CD8-positive, alpha-beta memory T cell (primary cell): Measurements from ENCODE around the gene CNDP2. TPM values are rescaled to one million over a fixed set of nuclear protein-coding genes. Genes with fewer than 3 reads are reported as not detected.

ENCODE experiments used
- CTCF ChIA-PET: fragments of 350-600 bp; sonication (Branson Sonifier 250); formaldehyde crosslinking; loops from one replicate; lab custom pipeline; 2021; ENCODE audit warnings: antibody characterized with exemption; lab: Charles Lee
- POLR2A ChIA-PET: fragments of 350-600 bp; sonication (Branson Sonifier 250); formaldehyde crosslinking; loops from one replicate; lab custom pipeline; 2021; ENCODE audit warnings: antibody characterized with exemption; lab: Charles Lee
- DNase-seq, 5 donors: peaks; one replicate each; pipeline versions ENCODE4 v3.0.0 to v3.0.0-alpha.2; 2020 to 2022; ENCODE audit warnings: mixed read lengths in 1 of 5
- H3K27ac ChIP-seq: one replicate; pipeline ENCODE4 v1.7.0; 2013; ENCODE audit warnings: low read depth, mild to moderate bottlenecking, low read length, moderate library complexity
- H3K27me3 ChIP-seq: 2 replicates; pipeline ENCODE4 v1.7.0; 2013; ENCODE audit warnings: low read length, mild to moderate bottlenecking; ENCODE audit not compliant: insufficient read depth, poor library complexity, severe bottlenecking
- H3K36me3 ChIP-seq: 2 replicates; pipeline ENCODE4 v1.7.0; 2013; ENCODE audit warnings: mild to moderate bottlenecking, low read length, moderate library complexity; ENCODE audit not compliant: insufficient read depth
- H3K4me1 ChIP-seq: 2 replicates; pipeline ENCODE4 v1.7.0; 2013; ENCODE audit warnings: mild to moderate bottlenecking, low read length, moderate library complexity; ENCODE audit not compliant: insufficient read depth
- H3K4me3 ChIP-seq: 2 replicates; pipeline ENCODE4 v1.7.0; 2013; ENCODE audit warnings: mild to moderate bottlenecking, low read length
- H3K9me3 ChIP-seq: 2 replicates; pipeline ENCODE4 v1.7.0; 2013; ENCODE audit warnings: mild to moderate bottlenecking, low read length
- H3K27ac Mint-ChIP-seq, 8 donors: one replicate each; pipeline ENCODE4 v1.8.0; 2020 to 2021; ENCODE audit warnings: mixed read lengths in 8 of 8, mild to moderate bottlenecking in 6 of 8, inconsistent platforms in 3 of 8, moderate library complexity in 3 of 8
- H3K27me3 Mint-ChIP-seq, 2 donors: one replicate each; pipeline ENCODE4 v1.8.0; 2020 to 2021; ENCODE audit warnings: mixed read lengths in 2 of 2, mild to moderate bottlenecking in 1 of 2, moderate library complexity in 1 of 2
- H3K36me3 Mint-ChIP-seq, 3 donors: one replicate each; pipeline ENCODE4 v1.8.0; 2020 to 2021; ENCODE audit warnings: mixed read lengths in 3 of 3, inconsistent platforms in 1 of 3, mild to moderate bottlenecking in 1 of 3
- H3K4me1 Mint-ChIP-seq, 3 donors: one replicate each; pipeline ENCODE4 v1.8.0; 2020 to 2021; ENCODE audit warnings: mixed read lengths in 3 of 3, inconsistent platforms in 1 of 3, mild to moderate bottlenecking in 1 of 3
- H3K4me3 Mint-ChIP-seq, 7 donors: one replicate each; pipeline ENCODE4 v1.8.0; 2020 to 2021; ENCODE audit warnings: mixed read lengths in 7 of 7, mild to moderate bottlenecking in 6 of 7, moderate library complexity in 4 of 7, inconsistent platforms in 2 of 7
- H3K9me3 Mint-ChIP-seq, 5 donors: one replicate each; pipeline ENCODE4 v1.8.0; 2020 to 2022; ENCODE audit warnings: mixed read lengths in 5 of 5, mild to moderate bottlenecking in 3 of 5, moderate library complexity in 2 of 5, inconsistent platforms in 1 of 5
- polyA plus RNA-seq: library from polyadenylated mRNA; unstranded; fragments of 300-500 nt; fragmentation: Illumina TruSeq; gene quantifications from one replicate; pipeline ENCODE4 v1.2.3, GENCODE V29; 2021
- total RNA-seq, 2 experiments: library from RNA; stranded (reverse); gene quantifications; one replicate each; pipeline ENCODE4 v1.2.3, GENCODE V29; 2021

Gene CNDP2
- total and polyA plus RNA-seq, 3 experiments from 2014 or later = 121 to 213 (median 206) TPM

GRCh38 chr18:74477771-74478170 lies 18.4 kb upstream of the CNDP2 start:
- no peaks in the 10 kb centered on the region for H3K4me1 ChIP-seq
- H3K36me3 ChIP-seq = no peaks in the 10 kb centered on the region
- Mint-ChIP-seq H3K36me3 (no peaks in the 10 kb centered on the region), H3K4me1 (peaks cover 0 to 2% (median 0%) of the 10 kb centered on the region in 3 donors), H3K4me3 (no peak overlapping the region), H3K27me3 (peaks cover 22 to 28% of the 10 kb centered on the region in 2 donors), H3K9me3 (no peaks in the 10 kb centered on the region), H3K27ac (no peak overlapping the region)
- H3K27ac ChIP-seq = no peak overlapping the region
- no peak overlapping the region for H3K4me3 ChIP-seq
- no peaks in the 10 kb centered on the region for H3K9me3 ChIP-seq
- POLR2A ChIA-PET = no interaction called here
- DNase-seq = no peak
- H3K27me3 ChIP-seq = no peaks in the 10 kb centered on the region
- CTCF ChIA-PET = no interaction called here

- CTCF ChIA-PET = no interaction called here
- H3K36me3 ChIP-seq = no peaks in the 10 kb centered on the region
- no peaks in the 10 kb centered on the region for H3K36me3 Mint-ChIP-seq
- H3K27ac Mint-ChIP-seq = peak overlapping the region in 1 of 8 donors; percentile 71
- no peak overlapping the region for H3K4me3 ChIP-seq
- DNase-seq = no peak
- H3K4me3 Mint-ChIP-seq = no peak overlapping the region
- peaks cover 22 to 31% of the 10 kb centered on the region in 2 donors for H3K27me3 Mint-ChIP-seq
- H3K4me1 Mint-ChIP-seq = peaks cover 0 to 4% (median 0%) of the 10 kb centered on the region in 3 donors
- no peak overlapping the region for H3K27ac ChIP-seq
- no peaks in the 10 kb centered on the region for H3K9me3 Mint-ChIP-seq
- H3K9me3 ChIP-seq = no peaks in the 10 kb centered on the region
- H3K4me1 ChIP-seq = no peaks in the 10 kb centered on the region
- H3K27me3 ChIP-seq = no peaks in the 10 kb centered on the region
- POLR2A ChIA-PET = no interaction called here
These were observed 17.8 kb upstream of the CNDP2 start for GRCh38 chr18:74478316-74478715.

GRCh38 chr18:74478880-74479279 lies 17.3 kb upstream of the CNDP2 start:
- Histone ChIP-seq H3K4me3 (no peak overlapping the region), H3K27ac (no peak overlapping the region), H3K27me3 (no peaks in the 10 kb centered on the region), H3K4me1 (no peaks in the 10 kb centered on the region), H3K9me3 (no peaks in the 10 kb centered on the region), H3K36me3 (no peaks in the 10 kb centered on the region)
- H3K36me3 Mint-ChIP-seq = no peaks in the 10 kb centered on the region
- DNase-seq = no peak
- H3K9me3 Mint-ChIP-seq = no peaks in the 10 kb centered on the region
- H3K4me1 Mint-ChIP-seq = peaks cover 0 to 4% (median 0%) of the 10 kb centered on the region in 3 donors
- no peak overlapping the region for H3K4me3 Mint-ChIP-seq
- peaks cover 22 to 31% of the 10 kb centered on the region in 2 donors for H3K27me3 Mint-ChIP-seq
- POLR2A ChIA-PET = no interaction called here
- CTCF ChIA-PET = no interaction called here
- H3K27ac Mint-ChIP-seq = no peak overlapping the region

GRCh38 chr18:74479486-74480148 lies 16.5 kb upstream of the CNDP2 start:
- Mint-ChIP-seq H3K4me3 (no peak overlapping the region), H3K27me3 (peaks cover 21 to 31% of the 10 kb centered on the region in 2 donors), H3K27ac (peak overlapping the region in 1 of 8 donors; percentile 55)

GRCh38 chr18:74480149-74480651 lies 16.0 kb upstream of the CNDP2 start:
- Mint-ChIP-seq H3K4me1 (peaks cover 7 to 11% (median 8%) of the 10 kb centered on the region in 3 donors), H3K9me3 (no peaks in the 10 kb centered on the region), H3K27ac (no peak overlapping the region), H3K27me3 (peaks cover 16 to 30% of the 10 kb centered on the region in 2 donors), H3K36me3 (no peaks in the 10 kb centered on the region), H3K4me3 (no peak overlapping the region)
- Histone ChIP-seq H3K36me3 (no peaks in the 10 kb centered on the region), H3K4me3 (no peak overlapping the region), H3K9me3 (no peaks in the 10 kb centered on the region), H3K4me1 (peaks cover 4% of the 10 kb centered on the region), H3K27me3 (no peaks in the 10 kb centered on the region), H3K27ac (peak overlapping the region; percentile 39)
- ChIA-PET POLR2A (no interaction called here), CTCF (no interaction called here)
- no peak for DNase-seq

More at GRCh38 chr18:74479486-74480148, 16.5 kb upstream of the CNDP2 start:
- H3K36me3 Mint-ChIP-seq = no peaks in the 10 kb centered on the region
- peaks cover 2% of the 10 kb centered on the region for H3K4me1 ChIP-seq
- H3K4me1 Mint-ChIP-seq = peaks cover 2 to 6% (median 3%) of the 10 kb centered on the region in 3 donors
- ChIA-PET POLR2A (no interaction called here), CTCF (no interaction called here)
- no peaks in the 10 kb centered on the region for H3K27me3 ChIP-seq
- H3K36me3 ChIP-seq = no peaks in the 10 kb centered on the region
- no peaks in the 10 kb centered on the region for H3K9me3 ChIP-seq
- no peaks in the 10 kb centered on the region for H3K9me3 Mint-ChIP-seq
- H3K4me3 ChIP-seq = no peak overlapping the region
- no peak for DNase-seq
- peak overlapping the region; percentile 4 for H3K27ac ChIP-seq

GRCh38 chr18:74482697-74483096 lies 13.5 kb upstream of the CNDP2 start:
- DNase-seq = no peak
- no peaks in the 10 kb centered on the region for H3K9me3 Mint-ChIP-seq
- no peaks in the 10 kb centered on the region for H3K9me3 ChIP-seq
- no peaks in the 10 kb centered on the region for H3K36me3 ChIP-seq
- H3K4me3 Mint-ChIP-seq = peak overlapping the region in 1 of 7 donors; percentile 15
- no peaks in the 10 kb centered on the region for H3K27me3 ChIP-seq
- POLR2A ChIA-PET = no interaction called here
- peaks cover 14 to 18% (median 17%) of the 10 kb centered on the region in 3 donors for H3K4me1 Mint-ChIP-seq
- no peak overlapping the region for H3K27ac Mint-ChIP-seq
- CTCF ChIA-PET = interaction anchor here (1.1 kb wide), 1 partner anchor 129 kb away, joined by 3 read pairs; no protein-coding TSS in a partner anchor
- H3K36me3 Mint-ChIP-seq = no peaks in the 10 kb centered on the region
- H3K4me3 ChIP-seq = no peak overlapping the region
- H3K27ac ChIP-seq = no peak overlapping the region
- H3K27me3 Mint-ChIP-seq = peaks cover 13 to 20% of the 10 kb centered on the region in 2 donors
- peaks cover 10% of the 10 kb centered on the region for H3K4me1 ChIP-seq

- CTCF ChIA-PET = interaction anchor here (1.9 kb wide), 1 partner anchor 8 kb away, joined by 7 read pairs; no protein-coding TSS in a partner anchor
- POLR2A ChIA-PET = no interaction called here
These were observed 9.9 kb upstream of the CNDP2 start for GRCh38 chr18:74486119-74486849.

GRCh38 chr18:74488354-74488753 lies 7.8 kb upstream of the CNDP2 start:
- Histone ChIP-seq H3K4me3 (no peak overlapping the region), H3K4me1 (peaks cover 10% of the 10 kb centered on the region), H3K9me3 (no peaks in the 10 kb centered on the region), H3K27me3 (no peaks in the 10 kb centered on the region), H3K36me3 (no peaks in the 10 kb centered on the region), H3K27ac (no peak overlapping the region)
- DNase-seq = no peak
- Mint-ChIP-seq H3K4me3 (no peak overlapping the region), H3K9me3 (no peaks in the 10 kb centered on the region), H3K36me3 (no peaks in the 10 kb centered on the region), H3K4me1 (peaks cover 13 to 18% (median 14%) of the 10 kb centered on the region in 3 donors), H3K27ac (no peak overlapping the region), H3K27me3 (peaks cover 2 to 3% of the 10 kb centered on the region in 2 donors)
- CTCF ChIA-PET = no interaction called here
- POLR2A ChIA-PET = no interaction called here

More at GRCh38 chr18:74486119-74486849, 9.9 kb upstream of the CNDP2 start:
- no peaks in the 10 kb centered on the region for H3K27me3 ChIP-seq
- H3K4me3 ChIP-seq = no peak overlapping the region
- H3K9me3 ChIP-seq = no peaks in the 10 kb centered on the region
- Mint-ChIP-seq H3K27me3 (peaks cover 2 to 8% of the 10 kb centered on the region in 2 donors), H3K4me3 (no peak overlapping the region), H3K27ac (peak overlapping the region in 1 of 8 donors; percentile 16), H3K36me3 (no peaks in the 10 kb centered on the region), H3K9me3 (no peaks in the 10 kb centered on the region), H3K4me1 (peaks cover 14 to 18% (median 17%) of the 10 kb centered on the region in 3 donors)
- H3K4me1 ChIP-seq = peaks cover 10% of the 10 kb centered on the region
- H3K27ac ChIP-seq = no peak overlapping the region
- H3K36me3 ChIP-seq = no peaks in the 10 kb centered on the region
- DNase-seq = no peak
